HG03025 (cell line): Measurements from ENCODE around the gene TOP2B.
A peak's percentile ranks its signal among the peaks of the same experiment; 100 is the strongest.

Experiments used
- ATAC-seq: cut with Tn5 transposase; IDR thresholded peaks from one replicate; pipeline ENCODE4 v1.9.1; 2021; ENCODE audit warnings: mild to moderate bottlenecking, moderate library complexity; ENCODE audit not compliant: unreplicated experiment, low FRiP score

TOP2B gene, protein sequence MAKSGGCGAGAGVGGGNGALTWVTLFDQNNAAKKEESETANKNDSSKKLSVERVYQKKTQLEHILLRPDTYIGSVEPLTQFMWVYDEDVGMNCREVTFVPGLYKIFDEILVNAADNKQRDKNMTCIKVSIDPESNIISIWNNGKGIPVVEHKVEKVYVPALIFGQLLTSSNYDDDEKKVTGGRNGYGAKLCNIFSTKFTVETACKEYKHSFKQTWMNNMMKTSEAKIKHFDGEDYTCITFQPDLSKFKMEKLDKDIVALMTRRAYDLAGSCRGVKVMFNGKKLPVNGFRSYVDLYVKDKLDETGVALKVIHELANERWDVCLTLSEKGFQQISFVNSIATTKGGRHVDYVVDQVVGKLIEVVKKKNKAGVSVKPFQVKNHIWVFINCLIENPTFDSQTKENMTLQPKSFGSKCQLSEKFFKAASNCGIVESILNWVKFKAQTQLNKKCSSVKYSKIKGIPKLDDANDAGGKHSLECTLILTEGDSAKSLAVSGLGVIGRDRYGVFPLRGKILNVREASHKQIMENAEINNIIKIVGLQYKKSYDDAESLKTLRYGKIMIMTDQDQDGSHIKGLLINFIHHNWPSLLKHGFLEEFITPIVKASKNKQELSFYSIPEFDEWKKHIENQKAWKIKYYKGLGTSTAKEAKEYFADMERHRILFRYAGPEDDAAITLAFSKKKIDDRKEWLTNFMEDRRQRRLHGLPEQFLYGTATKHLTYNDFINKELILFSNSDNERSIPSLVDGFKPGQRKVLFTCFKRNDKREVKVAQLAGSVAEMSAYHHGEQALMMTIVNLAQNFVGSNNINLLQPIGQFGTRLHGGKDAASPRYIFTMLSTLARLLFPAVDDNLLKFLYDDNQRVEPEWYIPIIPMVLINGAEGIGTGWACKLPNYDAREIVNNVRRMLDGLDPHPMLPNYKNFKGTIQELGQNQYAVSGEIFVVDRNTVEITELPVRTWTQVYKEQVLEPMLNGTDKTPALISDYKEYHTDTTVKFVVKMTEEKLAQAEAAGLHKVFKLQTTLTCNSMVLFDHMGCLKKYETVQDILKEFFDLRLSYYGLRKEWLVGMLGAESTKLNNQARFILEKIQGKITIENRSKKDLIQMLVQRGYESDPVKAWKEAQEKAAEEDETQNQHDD (N-terminal part only)

GRCh38 chr3:25664812-25665314, at the start of gene TOP2B:
TOP2B (minus strand) TSS chr3:25664907; CDS start chr3:25664297, 610 bp downstream.
- ATAC-seq = peak; percentile 89

DNA sequence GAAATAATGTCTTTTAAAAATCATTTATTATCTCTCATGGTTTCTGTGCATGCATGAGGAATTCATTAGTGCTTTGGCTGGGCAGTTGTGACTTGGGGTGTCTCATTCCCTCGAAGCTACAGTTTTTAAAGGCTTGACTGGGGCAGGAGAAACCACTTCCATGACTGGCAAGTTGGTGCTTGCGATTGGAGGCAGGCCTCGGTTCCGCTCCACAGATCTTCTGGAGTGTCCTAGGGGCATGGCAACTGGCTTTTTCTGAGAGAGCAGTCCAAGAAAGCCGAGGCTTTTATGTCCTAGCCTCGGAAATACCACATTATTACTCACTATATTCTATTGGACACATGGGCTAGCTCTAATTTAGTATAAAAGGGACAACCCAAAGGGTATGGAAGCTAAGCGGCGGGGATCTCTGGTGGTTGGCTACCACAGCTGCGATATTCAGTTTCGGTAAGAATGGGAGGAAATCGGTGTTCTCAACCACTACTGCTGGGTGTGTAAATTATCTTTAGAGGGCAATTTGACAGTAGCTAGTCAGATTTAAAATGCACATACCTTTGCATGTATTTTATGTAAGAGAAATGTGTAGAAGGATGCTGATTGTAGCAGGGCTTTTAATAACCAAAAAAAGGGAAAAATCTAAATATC, 48.8 kb upstream of the TOP2B start:
- ATAC-seq = no peak

- ATAC-seq = no peak
Observed at GRCh38 chr3:25711090-25711489, 46.4 kb upstream of the TOP2B start.

GRCh38 chr3:25708036-25708435, 43.3 kb upstream of the TOP2B start:
- ATAC-seq = no peak

GRCh38 chr3:25707268-25707926, 42.7 kb upstream of the TOP2B start:
- ATAC-seq = no peak

- ATAC-seq = no peak
Observed at GRCh38 chr3:25706213-25706612, 41.5 kb upstream of the TOP2B start.

DNA sequence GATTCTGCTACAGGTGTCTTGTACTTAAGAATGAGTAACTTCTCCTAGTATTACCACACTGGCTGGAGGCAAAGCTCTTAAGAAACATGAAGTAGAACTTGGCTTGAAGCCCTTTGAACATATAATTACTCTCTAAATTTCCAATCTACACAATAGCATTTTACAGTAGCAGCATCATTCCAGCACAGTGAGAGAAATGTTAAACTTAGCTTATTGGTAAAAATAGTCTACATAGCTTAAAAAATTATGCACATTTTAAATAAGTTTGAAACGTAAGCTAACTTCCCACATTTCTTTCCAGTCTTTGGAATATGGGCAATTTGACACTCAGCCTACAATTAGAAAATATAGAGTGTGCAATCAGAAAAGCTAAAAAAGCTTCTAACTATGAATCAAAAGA, 32.8 kb upstream of the TOP2B start:
- no peak for ATAC-seq

DNA sequence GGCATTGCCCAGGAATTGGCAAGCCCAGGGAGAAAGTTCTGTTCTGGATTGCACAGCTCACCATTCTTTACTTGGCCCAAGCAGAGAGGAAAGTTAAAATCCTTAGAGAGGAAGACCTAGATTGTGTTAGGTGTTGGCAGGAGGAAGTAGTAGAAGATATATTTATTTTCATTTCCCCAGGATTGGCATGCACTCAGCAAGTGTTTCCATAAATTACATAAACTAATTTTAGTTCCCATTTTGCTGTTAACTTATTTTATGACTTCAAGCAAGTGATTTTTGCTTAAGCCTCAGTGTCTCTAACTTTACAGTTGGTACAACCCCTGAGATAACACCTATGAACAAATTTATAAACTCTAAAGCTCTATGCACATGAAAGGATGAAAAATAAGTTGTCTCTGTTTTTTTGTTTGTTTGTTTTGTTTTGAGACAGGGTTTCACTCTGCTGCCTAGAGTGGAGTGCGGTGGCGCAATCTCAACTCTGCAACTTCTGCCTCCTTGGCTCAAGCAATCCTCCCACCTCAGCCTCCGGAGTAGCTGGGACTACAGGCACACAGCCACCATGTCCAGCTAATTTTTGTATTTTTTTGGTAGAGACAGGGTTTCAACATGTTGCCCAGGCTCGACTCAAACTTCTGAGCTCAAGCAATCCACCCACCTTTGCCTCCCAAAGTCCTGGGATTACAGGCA, 31.2 kb upstream of the TOP2B start:
- ATAC-seq = no peak

DNA sequence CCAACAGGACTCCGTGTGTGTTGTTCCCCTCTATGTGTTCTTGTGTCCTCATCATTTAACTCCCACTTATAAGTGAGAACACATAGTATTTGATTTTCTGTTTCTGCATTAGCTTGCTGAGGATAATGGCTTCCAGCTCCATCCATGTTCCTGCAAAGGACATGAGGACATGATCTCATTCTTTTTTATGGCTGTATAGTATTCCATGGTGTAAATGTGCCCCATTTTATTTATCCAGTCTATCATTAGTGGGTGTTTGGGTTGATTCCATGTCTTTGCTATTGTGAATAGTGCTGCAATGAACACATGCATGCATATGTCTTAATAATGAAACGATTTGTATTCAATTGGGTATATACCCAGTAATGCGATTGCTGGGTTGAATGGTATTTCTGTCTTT, 28.5 kb upstream of the TOP2B start:
- ATAC-seq = no peak

DNA sequence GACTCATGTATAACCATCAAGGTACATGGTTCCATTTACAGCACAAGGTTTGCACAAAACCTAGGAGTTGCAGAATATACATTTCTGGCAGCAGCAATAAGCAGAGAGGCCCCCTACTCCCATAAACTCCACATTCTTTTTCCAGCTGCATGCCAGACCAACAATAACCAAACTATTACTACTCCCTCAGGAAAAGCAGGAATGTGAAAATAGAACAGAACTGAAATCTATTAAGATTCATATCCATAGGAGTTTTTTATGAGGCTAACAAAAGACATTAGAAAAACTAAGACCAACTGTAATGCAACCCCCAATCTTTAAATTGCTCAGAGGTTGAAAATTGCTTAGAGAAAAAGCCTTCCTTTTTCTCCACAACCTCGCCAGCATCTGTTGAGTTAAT, 27.6 kb upstream of the TOP2B start:
- ATAC-seq = no peak

GRCh38 chr3:25690768-25691533, 26.2 kb upstream of the TOP2B start:
- ATAC-seq = no peak

DNA sequence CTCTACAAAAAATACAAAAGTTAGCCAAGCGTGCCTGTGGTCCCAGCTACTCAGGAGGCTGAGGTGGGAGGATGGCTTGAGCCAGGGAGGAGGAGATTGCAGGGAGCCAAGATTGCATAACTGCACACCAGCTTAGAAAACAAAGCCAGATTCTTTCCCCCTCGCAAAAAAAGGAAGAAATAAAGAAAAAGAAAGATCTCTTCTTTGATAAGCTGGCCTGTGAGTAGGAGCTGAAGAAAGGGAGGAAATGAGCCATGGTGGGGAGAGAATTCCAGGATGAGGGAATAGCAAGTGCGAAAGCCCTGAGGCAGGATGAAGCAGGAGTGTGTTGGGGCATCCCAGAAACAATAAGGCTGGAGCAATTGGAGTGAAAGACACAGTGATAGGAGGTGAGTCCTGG, 24.5 kb upstream of the TOP2B start:
- no peak for ATAC-seq

DNA sequence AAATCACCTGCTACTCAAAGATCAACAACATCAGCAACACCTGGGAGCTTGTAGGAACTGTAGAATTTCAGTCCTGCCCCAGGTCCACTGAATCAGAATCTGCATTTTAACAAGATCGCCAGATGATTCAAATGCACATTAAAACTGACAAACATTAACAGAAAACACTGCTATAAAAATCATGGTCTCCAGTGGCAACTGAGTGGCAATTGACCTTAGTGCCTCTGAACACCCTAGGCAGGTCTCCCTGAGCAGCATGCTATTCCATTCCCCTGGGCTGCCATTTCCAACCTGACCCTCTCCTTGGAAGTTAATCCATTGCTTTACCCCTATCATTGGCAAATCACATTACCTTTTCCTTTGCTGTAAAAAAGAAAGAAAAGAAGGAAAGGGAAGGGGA, 23.0 kb upstream of the TOP2B start:
- no peak for ATAC-seq

- no peak for ATAC-seq
Observed at GRCh38 chr3:25686766-25687165, 22.1 kb upstream of the TOP2B start.

- no peak for ATAC-seq
Observed at GRCh38 chr3:25683882-25684281, 19.2 kb upstream of the TOP2B start.

DNA sequence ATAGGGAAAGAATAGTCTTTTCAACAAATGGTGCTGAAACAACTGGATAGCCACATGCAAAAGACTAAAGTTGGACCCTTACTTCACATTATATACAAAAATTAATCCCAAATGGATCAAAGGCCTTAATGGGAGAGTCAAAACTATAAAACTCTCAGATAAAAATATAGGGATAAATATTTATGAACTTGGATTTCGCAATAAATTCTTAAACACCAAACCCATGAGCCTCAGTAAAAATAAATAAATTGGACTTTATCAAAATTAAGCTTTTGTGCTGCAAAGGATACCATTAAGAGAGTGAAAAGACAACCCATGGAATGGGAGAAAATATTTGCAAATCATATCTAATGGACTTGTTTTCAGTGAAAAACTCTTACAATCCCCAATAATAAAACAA, 18.7 kb upstream of the TOP2B start:
- ATAC-seq = no peak

- no peak for ATAC-seq
Observed at GRCh38 chr3:25679642-25680302, 15.1 kb upstream of the TOP2B start.

DNA sequence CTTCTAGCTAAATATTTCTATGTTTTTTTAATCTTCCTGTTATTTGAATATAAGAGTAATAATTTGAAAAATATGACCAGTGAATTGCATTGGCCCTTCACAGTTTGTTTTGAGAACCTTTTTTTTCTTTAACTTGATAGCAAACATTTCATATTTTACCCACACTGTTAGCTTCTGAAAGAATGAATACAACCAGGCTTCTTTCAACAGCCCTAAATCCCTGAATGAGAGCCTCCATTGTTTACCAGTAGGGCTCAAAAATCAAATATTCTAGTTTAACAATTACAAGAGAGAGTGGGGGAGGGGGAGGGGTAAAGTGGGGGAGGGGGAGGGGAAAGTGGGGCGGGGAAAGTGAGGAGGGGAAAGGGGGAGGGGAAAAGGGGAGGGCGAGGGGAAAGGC, 14.5 kb upstream of the TOP2B start:
- no peak for ATAC-seq
